SK-N-SH (cell line): ENCODE results near the gene TAF4. TPM values are rescaled to one million over a fixed set of nuclear protein-coding genes. Genes with fewer than 3 reads are reported as not detected.
"Not testable (repeated sequence)": the region's sequence is repeated elsewhere in the genome, so short reads cannot be mapped to it uniquely, and the experiment has no call there.

ENCODE experiments used
- CTCF ChIA-PET: fragments of 300-600, 350-600 bp; formaldehyde crosslinking; extraction: SDS; loops from one replicate; lab custom pipeline; 2021; lab: Yijun Ruan, JAX
- POLR2A ChIA-PET: fragments of 350-600 bp; sonication (Branson Sonifier 250); formaldehyde crosslinking; extraction: SDS; loops from one replicate; lab custom pipeline; 2020; ENCODE audit warnings: antibody characterized with exemption, inconsistent platforms; lab: Yijun Ruan, JAX
- DNase-seq: peaks from one replicate; pipeline ENCODE4 v3.0.0; 2012
- H2AFZ ChIP-seq: fragments of 200-600 bp; sonication (generic); 2 replicates; pipeline ENCODE4 v1.8.1; 2016; ENCODE audit warnings: antibody characterized with exemption, mild to moderate bottlenecking, low read depth
- H3F3A ChIP-seq: fragments of 200-600 bp; sonication (generic); replicated peaks from 2 replicates; pipeline ENCODE3; 2016; ENCODE audit warnings: antibody characterized with exemption, mild to moderate bottlenecking; ENCODE audit not compliant: insufficient read depth
- H3K27ac ChIP-seq, 2 experiments: fragments of 200-500 bp in 1 of 2; fragments of 200-600 bp in 1 of 2; sonication (Bioruptor generic) in 1 of 2; sonication (generic), shearing (Covaris generic) in 1 of 2; 2 replicates each; pipeline versions ENCODE4 v1.5.1 to v1.6.1; 2014 to 2016; ENCODE audit warnings: low read depth in 2 of 2, inconsistent platforms in 1 of 2, low read length in 1 of 2, mild to moderate bottlenecking in 1 of 2, mixed read lengths in 1 of 2
- H3K27me3 ChIP-seq: fragments of 200-600 bp; sonication (generic), shearing (Covaris generic); 2 replicates; pipeline ENCODE4 v1.6.1; 2016; ENCODE audit warnings: mixed run types; ENCODE audit not compliant: insufficient read depth
- H3K36me3 ChIP-seq, 2 experiments: fragments of 200-500 bp in 1 of 2; fragments of 200-600 bp in 1 of 2; sonication (Bioruptor generic) in 1 of 2; sonication (generic) in 1 of 2; replicated peaks in 1 of 2; 2 replicates each; pipeline versions ENCODE3 to v1.5.1; 2014 to 2016; ENCODE audit warnings: low read length in 1 of 2, mild to moderate bottlenecking in 1 of 2; ENCODE audit not compliant: insufficient read depth in 2 of 2, control insufficient read depth in 1 of 2
- H3K4me1 ChIP-seq, 2 experiments: fragments of 200-500 bp in 1 of 2; fragments of 200-600 bp in 1 of 2; sonication (Bioruptor generic) in 1 of 2; sonication (generic), shearing (Covaris generic) in 1 of 2; 2 replicates each; pipeline versions ENCODE4 v1.5.1 to v1.6.1; 2014 to 2016; ENCODE audit warnings: low read depth in 1 of 2, low read length in 1 of 2, mixed run types in 1 of 2; ENCODE audit not compliant: insufficient read depth in 2 of 2, control insufficient read depth in 1 of 2
- H3K4me2 ChIP-seq: fragments of 200-600 bp; sonication (generic), shearing (Covaris generic); 2 replicates; pipeline ENCODE4 v1.6.1; 2017; ENCODE audit warnings: mixed run types
- H3K4me3 ChIP-seq, 2 experiments: fragments of 200-500 bp in 1 of 2; fragments of 200-600 bp in 1 of 2; sonication (Bioruptor generic) in 1 of 2; sonication (generic), shearing (Covaris generic) in 1 of 2; 2 replicates each; pipeline versions ENCODE4 v1.5.1 to v1.8.1; 2014 to 2016; ENCODE audit warnings: low read depth in 2 of 2, inconsistent platforms in 1 of 2, low read length in 1 of 2, mild to moderate bottlenecking in 1 of 2, mixed read lengths in 1 of 2, moderate library complexity in 1 of 2
- H3K79me2 ChIP-seq: fragments of 200-600 bp; sonication (generic); 2 replicates; pipeline ENCODE4 v1.8.1; 2017; ENCODE audit warnings: mild to moderate bottlenecking; ENCODE audit not compliant: insufficient read depth
- H3K9ac ChIP-seq: fragments of 200-600 bp; sonication (generic); 2 replicates; pipeline ENCODE4 v1.6.1; 2017; ENCODE audit warnings: mixed run types
- H3K9me2 ChIP-seq: fragments of 200-600 bp; sonication (generic); 2 replicates; pipeline ENCODE4 v1.6.1; 2017; ENCODE audit warnings: mixed run types
- H3K9me3 ChIP-seq: fragments of 200-600 bp; sonication (generic); 2 replicates; pipeline ENCODE4 v1.6.1; 2017; ENCODE audit warnings: mixed run types, mild to moderate bottlenecking, moderate library complexity
- H4K20me1 ChIP-seq: fragments of 200-600 bp; sonication (generic); 2 replicates; pipeline ENCODE4 v1.6.1; 2017; ENCODE audit warnings: mild to moderate bottlenecking, mixed run types; ENCODE audit not compliant: insufficient read depth
- EZH2phosphoT487 ChIP-seq: fragments of 200-600 bp; sonication (generic); IDR thresholded peaks from 2 replicates; pipeline ENCODE4 v1.6.1; 2017; ENCODE audit warnings: low read depth, mixed run types, mild to moderate bottlenecking, antibody characterized with exemption, moderate library complexity, borderline replicate concordance
- FOSL2 ChIP-seq: IDR thresholded peaks from 2 replicates; pipeline ENCODE4 v1.4.0; 2012; ENCODE audit warnings: low read depth, mild to moderate bottlenecking, moderate library complexity, borderline replicate concordance
- FOXM1 ChIP-seq: IDR thresholded peaks from 2 replicates; pipeline ENCODE4 v1.4.0; 2012; ENCODE audit warnings: low read depth, mild to moderate bottlenecking
- GABPA ChIP-seq: IDR thresholded peaks from 2 replicates; pipeline ENCODE4 v1.4.0; 2012; ENCODE audit warnings: low read depth, mild to moderate bottlenecking
- GATA2 ChIP-seq: sonication (generic); formaldehyde crosslinking; IDR thresholded peaks from 2 replicates; pipeline ENCODE4 v1.5.0; 2020; ENCODE audit warnings: mild to moderate bottlenecking, missing genetic modification reagents
- MEF2A ChIP-seq: IDR thresholded peaks from 2 replicates; pipeline ENCODE4 v1.4.0; 2012; ENCODE audit warnings: low read depth, borderline replicate concordance
- MXI1 ChIP-seq: IDR thresholded peaks from 2 replicates; pipeline ENCODE4 v1.6.1; 2012; ENCODE audit warnings: mild to moderate bottlenecking, low read depth, low read length, improper control_type of control experiment
- POLR2AphosphoS5 ChIP-seq: IDR thresholded peaks from 2 replicates; pipeline ENCODE4 v1.6.1; 2012; ENCODE audit warnings: low read depth, low read length
- RAD21 ChIP-seq: IDR thresholded peaks from 2 replicates; pipeline ENCODE4 v1.6.1; 2012; ENCODE audit warnings: mild to moderate bottlenecking, low read length
- RFX5 ChIP-seq: IDR thresholded peaks from 2 replicates; pipeline ENCODE4 v1.6.1; 2012; ENCODE audit warnings: mild to moderate bottlenecking, improper control_type of control experiment, low read length
- SIN3A ChIP-seq: IDR thresholded peaks from 2 replicates; pipeline ENCODE4 v1.6.1; 2012; ENCODE audit warnings: low read depth, mild to moderate bottlenecking, low read length, moderate library complexity, borderline replicate concordance
- WGBS: methylation state at CpG from one replicate; pipeline ENCODE4 v1.1.6; 2017; ENCODE audit warnings: low lambda C conversion rate; 5-methylcytosine and 5-hydroxymethylcytosine counted together
- polyA plus RNA-seq, 3 experiments: library from polyadenylated mRNA; depleted of rRNA; stranded (reverse); fragments of >200 nt; gene quantifications; 2 replicates each; pipeline ENCODE4 v1.2.3, GENCODE V29; 2012
- TF ChIP-seq, protein P1 (sequence below): IDR thresholded peaks from 2 replicates; pipeline ENCODE4 v1.4.0; 2012; ENCODE audit warnings: low read depth

TAF4 gene
- polyA plus RNA-seq, 1 of the 3 experiments (the other 2 are of a cell fraction) = 4.8 TPM

- WGBS = 81% methylated on average over 27 of the region's 28 CpGs
- H3K4me2 ChIP-seq, H3K36me3 ChIP-seq, H3K4me1 ChIP-seq, H2AFZ ChIP-seq, H3K79me2 ChIP-seq, POLR2A ChIA-PET, H3K9me3 ChIP-seq, H3K4me3 ChIP-seq, H3K27ac ChIP-seq, DNase-seq, H4K20me1 ChIP-seq, H3K9me2 ChIP-seq, H3F3A ChIP-seq, H3K9ac ChIP-seq, CTCF ChIA-PET, H3K27me3 ChIP-seq: not testable (repeated sequence)
These were observed 117.6 kb downstream of the TAF4 start for GRCh38 chr20:61948056-61948455.

- H4K20me1 ChIP-seq, H3K9me2 ChIP-seq, H3K9ac ChIP-seq, DNase-seq, H3K36me3 ChIP-seq, H3K27me3 ChIP-seq, H3F3A ChIP-seq, H3K4me3 ChIP-seq, H3K4me2 ChIP-seq, H3K9me3 ChIP-seq, H3K27ac ChIP-seq, POLR2A ChIA-PET, H3K4me1 ChIP-seq, H2AFZ ChIP-seq, H3K79me2 ChIP-seq, CTCF ChIA-PET: not testable (repeated sequence)
- 87% methylated on average over 23 of the region's 29 CpGs for WGBS
These were observed 120.2 kb downstream of the TAF4 start for GRCh38 chr20:61945495-61945894.

DNA sequence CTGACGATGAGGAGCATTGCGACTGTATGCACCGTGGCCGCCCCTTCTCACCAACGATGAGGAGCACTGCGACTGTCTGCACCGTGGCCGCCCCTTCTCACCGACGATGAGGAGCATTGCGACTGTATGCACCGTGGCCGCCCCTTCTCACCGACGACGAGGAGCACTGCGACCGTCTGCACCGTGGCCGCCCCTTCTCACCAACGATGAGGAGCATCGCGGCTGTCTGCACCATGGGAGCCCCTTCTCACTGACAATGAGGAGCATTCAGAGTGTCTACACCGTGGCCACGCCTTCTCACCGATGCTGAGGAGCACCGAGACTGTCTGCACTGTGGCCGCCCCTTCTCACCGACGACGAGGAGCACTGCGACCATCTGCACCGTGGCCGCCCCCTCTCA, 120.7 kb downstream of the TAF4 start:
- POLR2A ChIA-PET = not testable (repeated sequence)

GRCh38 chr20:61942526-61942925, 123.2 kb downstream of the TAF4 start:
- TF ChIP-seq POLR2AphosphoS5 = no peak
- no peak for TF ChIP-seq GATA2 (CRISPR knock-in tag)
- TF ChIP-seq, protein P1, sequence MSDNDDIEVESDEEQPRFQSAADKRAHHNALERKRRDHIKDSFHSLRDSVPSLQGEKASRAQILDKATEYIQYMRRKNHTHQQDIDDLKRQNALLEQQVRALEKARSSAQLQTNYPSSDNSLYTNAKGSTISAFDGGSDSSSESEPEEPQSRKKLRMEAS = no peak
- TF ChIP-seq RAD21 = no peak
- TF ChIP-seq RFX5 = no peak
- no peak for TF ChIP-seq EZH2phosphoT487
- no peak for TF ChIP-seq GABPA
- no peak for TF ChIP-seq MXI1
- no peak for TF ChIP-seq MEF2A
- TF ChIP-seq FOSL2 = no peak
- no peak for TF ChIP-seq FOXM1
- no peak for TF ChIP-seq SIN3A
- TF ChIP-seq, all 33 proteins: peak for 0
- Histone ChIP-seq H2AFZ (no peak overlapping the region), H3K79me2 (no peaks in the 10 kb centered on the region), H4K20me1 (no peaks in the 10 kb centered on the region), H3K4me2 (no peak overlapping the region), H3K36me3 (no peaks in the 10 kb centered on the region), H3K9me3 (no peaks in the 10 kb centered on the region), H3K4me3 (no peak overlapping the region), H3F3A (no peaks in the 10 kb centered on the region), H3K27me3 (no peaks in the 10 kb centered on the region), H3K27ac (no peak overlapping the region), H3K4me1 (no peaks in the 10 kb centered on the region), H3K9ac (no peak overlapping the region), H3K9me2 (no peaks in the 10 kb centered on the region)
- no peak for DNase-seq
- WGBS = 61% methylated on average over 8 of the region's 9 CpGs
- POLR2A ChIA-PET = no interaction called here
- CTCF ChIA-PET = no interaction called here

More for the DNA sequence above, 120.7 kb downstream of the TAF4 start:
- H3K36me3 ChIP-seq, H4K20me1 ChIP-seq, H3K27me3 ChIP-seq, H3K9ac ChIP-seq, H2AFZ ChIP-seq, H3K9me3 ChIP-seq, H3K4me1 ChIP-seq, H3K9me2 ChIP-seq, CTCF ChIA-PET, H3F3A ChIP-seq, H3K27ac ChIP-seq, H3K79me2 ChIP-seq, H3K4me3 ChIP-seq, H3K4me2 ChIP-seq, DNase-seq: not testable (repeated sequence)
- 91% methylated on average over 8 of the region's 34 CpGs for WGBS
